Natural killer cell (primary cell): ENCODE data around the gene LILRB3. TPM values are rescaled to one million over a fixed set of nuclear protein-coding genes. Genes with fewer than 3 reads are reported as not detected.

Source experiments
- ATAC-seq, 3 donors: fragments of 150-1000 bp in 2 of 3; fragments of 200-7000 bp in 1 of 3; cut with Tn5 transposase; 1 replicate in 1 of 3; 2 replicates in 2 of 3; pipeline ENCODE4 v1.10.0; 2021; ENCODE audit warnings: mild to moderate bottlenecking in 2 of 3, moderate library complexity in 2 of 3
- DNase-seq, 2 donors: peaks; one replicate each; pipeline versions ENCODE4 v3.0.0 to v3.0.0-alpha.2; 2013 to 2021; ENCODE audit warnings: mixed read lengths in 1 of 2
- H3K27ac ChIP-seq: one replicate; pipeline ENCODE4 v1.5.1; 2013; ENCODE audit warnings: mild to moderate bottlenecking, low read length
- H3K27me3 ChIP-seq: one replicate; pipeline ENCODE4 v1.6.1; 2013; ENCODE audit warnings: low read length; ENCODE audit not compliant: control insufficient read depth, insufficient read depth
- H3K36me3 ChIP-seq: one replicate; pipeline ENCODE4 v1.6.1; 2013; ENCODE audit warnings: low read length; ENCODE audit not compliant: control insufficient read depth, insufficient read depth
- H3K4me1 ChIP-seq: one replicate; pipeline ENCODE4 v1.6.1; 2013; ENCODE audit warnings: low read length; ENCODE audit not compliant: control insufficient read depth, insufficient read depth
- H3K4me3 ChIP-seq: one replicate; pipeline ENCODE4 v1.5.1; 2013; ENCODE audit warnings: low read length
- H3K9me3 ChIP-seq: one replicate; pipeline ENCODE4 v1.6.1; 2013; ENCODE audit warnings: low read length; ENCODE audit not compliant: control insufficient read depth, insufficient read depth
- H3K27ac Mint-ChIP-seq, 2 donors: one replicate each; pipeline ENCODE4 v1.8.0; 2022; ENCODE audit warnings: mild to moderate bottlenecking in 2 of 2, mixed read lengths in 2 of 2, moderate library complexity in 1 of 2
- H3K27me3 Mint-ChIP-seq, 2 donors: one replicate each; pipeline ENCODE4 v1.8.0; 2022; ENCODE audit warnings: low read depth in 2 of 2, mixed read lengths in 2 of 2
- H3K36me3 Mint-ChIP-seq: one replicate; pipeline ENCODE4 v1.8.0; 2022; ENCODE audit warnings: mixed read lengths
- H3K4me1 Mint-ChIP-seq, 2 donors: one replicate each; pipeline ENCODE4 v1.8.0; 2022; ENCODE audit warnings: mixed read lengths in 2 of 2
- H3K4me3 Mint-ChIP-seq: one replicate; pipeline ENCODE4 v1.8.0; 2022; ENCODE audit warnings: mild to moderate bottlenecking, moderate library complexity, mixed read lengths
- H3K9me3 Mint-ChIP-seq, 2 donors: one replicate each; pipeline ENCODE4 v1.8.0; 2022; ENCODE audit warnings: mixed read lengths in 2 of 2
- WGBS: methylation state at CpG from one replicate; pipeline ENCODE4 v1.1.7; 2013; ENCODE audit warnings: missing lambda C conversion rate; ENCODE audit not compliant: insufficient coverage; 5-methylcytosine and 5-hydroxymethylcytosine counted together
- intact Hi-C: fragments of 100-400 bp; cut with micrococcal nuclease; formaldehyde crosslinking; loops from one replicate; pipeline ENCODE4 v1.14.2; 2022
- total RNA-seq, 4 donors: library from RNA; stranded (reverse); fragments of 120-200 nt in 1 of 4; gene quantifications; one replicate each; pipeline versions ENCODE4 v1.2.3 to v1.2.4, GENCODE V29; 2013 to 2022
- TF ChIP-seq, protein P1 (sequence below): fragments of 200-600 bp; IDR thresholded peaks from one replicate; pipeline ENCODE4 v1.8.0; 2022; ENCODE audit warnings: antibody characterized with exemption

The LILRB3 gene
- total RNA-seq, 3 donors from 2014 or later (not counting 1 experiment from before 2014, with no cell fraction given), result 6.8 to 12.6 (median 12.6) TPM

DNA sequence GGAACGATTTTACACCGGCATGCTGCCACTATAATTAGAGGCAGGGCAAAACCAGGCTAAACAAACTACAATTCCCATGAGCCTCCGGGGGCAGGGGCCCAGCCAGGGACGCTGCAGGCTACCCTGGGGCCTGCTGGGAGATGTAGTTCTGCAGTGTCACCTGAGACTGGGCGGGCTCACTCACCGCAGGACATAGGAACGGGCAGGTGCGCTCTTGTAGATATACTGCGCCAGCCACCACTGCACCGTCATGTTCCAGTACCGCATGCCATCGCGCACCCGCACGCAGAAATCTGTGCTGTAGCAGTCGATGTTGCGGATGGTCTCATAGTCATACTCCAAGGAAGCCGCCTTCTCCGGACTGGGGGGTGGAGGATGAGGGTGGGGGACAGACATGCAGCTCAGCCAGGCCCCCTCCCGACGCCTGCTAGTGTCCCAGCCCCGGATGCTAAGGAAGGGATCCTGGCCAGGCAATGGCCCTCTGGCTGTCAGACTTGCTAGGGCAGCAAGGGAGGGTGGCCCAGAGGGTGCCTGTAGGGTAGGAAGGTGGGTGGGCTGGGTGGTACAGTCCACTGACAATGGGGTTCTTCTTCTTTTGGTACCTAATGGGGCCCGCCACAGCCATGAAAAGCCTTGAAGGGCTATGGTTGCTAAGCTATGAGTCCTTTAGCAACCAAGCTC lies 44.1 kb downstream of the LILRB3 start:
- 92% methylated on average over 23 of the region's 23 CpGs for WGBS
- TF ChIP-seq, protein P1, sequence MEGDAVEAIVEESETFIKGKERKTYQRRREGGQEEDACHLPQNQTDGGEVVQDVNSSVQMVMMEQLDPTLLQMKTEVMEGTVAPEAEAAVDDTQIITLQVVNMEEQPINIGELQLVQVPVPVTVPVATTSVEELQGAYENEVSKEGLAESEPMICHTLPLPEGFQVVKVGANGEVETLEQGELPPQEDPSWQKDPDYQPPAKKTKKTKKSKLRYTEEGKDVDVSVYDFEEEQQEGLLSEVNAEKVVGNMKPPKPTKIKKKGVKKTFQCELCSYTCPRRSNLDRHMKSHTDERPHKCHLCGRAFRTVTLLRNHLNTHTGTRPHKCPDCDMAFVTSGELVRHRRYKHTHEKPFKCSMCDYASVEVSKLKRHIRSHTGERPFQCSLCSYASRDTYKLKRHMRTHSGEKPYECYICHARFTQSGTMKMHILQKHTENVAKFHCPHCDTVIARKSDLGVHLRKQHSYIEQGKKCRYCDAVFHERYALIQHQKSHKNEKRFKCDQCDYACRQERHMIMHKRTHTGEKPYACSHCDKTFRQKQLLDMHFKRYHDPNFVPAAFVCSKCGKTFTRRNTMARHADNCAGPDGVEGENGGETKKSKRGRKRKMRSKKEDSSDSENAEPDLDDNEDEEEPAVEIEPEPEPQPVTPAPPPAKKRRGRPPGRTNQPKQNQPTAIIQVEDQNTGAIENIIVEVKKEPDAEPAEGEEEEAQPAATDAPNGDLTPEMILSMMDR, result no peak

DNA sequence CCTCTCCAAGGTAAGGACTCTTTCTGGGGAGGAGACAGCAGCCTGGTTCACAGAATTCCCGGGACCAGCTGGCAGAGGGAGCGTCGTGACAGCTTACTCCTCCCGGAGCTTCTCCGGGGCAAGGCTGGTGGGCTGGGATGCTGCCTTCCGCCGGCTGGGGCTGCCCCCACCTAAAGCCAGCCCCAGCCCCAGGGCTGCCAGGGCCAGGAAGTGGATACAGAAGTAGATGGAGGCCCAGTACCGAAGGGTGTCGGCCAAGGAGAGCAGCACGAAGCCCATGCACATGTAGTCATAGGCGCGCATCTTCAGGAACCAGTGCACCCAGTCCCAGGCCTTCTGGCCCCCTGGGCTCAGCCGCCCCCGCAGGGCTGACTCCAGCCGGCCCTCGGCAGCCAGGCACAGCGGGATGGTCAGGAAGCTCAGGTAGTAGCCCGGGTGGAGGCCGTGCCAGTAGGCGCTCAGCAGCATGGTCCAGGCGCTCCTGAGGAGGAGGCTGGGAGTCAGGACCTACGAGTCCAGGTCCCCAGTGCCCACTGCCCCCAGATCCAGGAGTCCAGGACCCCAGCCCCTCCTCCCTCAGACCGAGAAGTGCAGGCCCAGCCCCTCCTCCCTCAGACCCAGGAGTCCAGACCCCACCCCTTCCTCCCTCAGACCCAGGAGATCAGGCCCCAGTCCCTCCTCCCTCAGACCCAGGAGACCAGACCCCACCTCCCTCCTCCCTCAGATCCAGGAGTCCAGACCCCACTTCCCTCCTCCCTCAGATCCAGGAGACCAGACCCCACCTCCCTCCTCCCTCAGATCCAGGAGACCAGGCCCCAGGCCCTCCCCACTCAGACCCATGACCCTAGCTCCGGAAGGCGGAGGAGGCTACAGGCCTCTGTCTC lies 48.6 kb downstream of the LILRB3 start:
- no peaks in the 10 kb centered on the region for H3K36me3 Mint-ChIP-seq
- Histone ChIP-seq H3K27ac (no peak overlapping the region), H3K36me3 (no peaks in the 10 kb centered on the region), H3K4me1 (peaks cover 11% of the 10 kb centered on the region), H3K4me3 (no peak overlapping the region), H3K27me3 (no peaks in the 10 kb centered on the region), H3K9me3 (no peaks in the 10 kb centered on the region)
- DNase-seq, result no peak
- ATAC-seq, result no peak
- H3K4me1 Mint-ChIP-seq, result peaks cover 0 to 4% of the 10 kb centered on the region in 2 donors
- H3K27me3 Mint-ChIP-seq, result peaks cover 0 to 4% of the 10 kb centered on the region in 2 donors
- intact Hi-C loops, result no loop called here
- H3K9me3 Mint-ChIP-seq, result no peaks in the 10 kb centered on the region
- no peak overlapping the region for H3K4me3 Mint-ChIP-seq
- no peak overlapping the region for H3K27ac Mint-ChIP-seq
- TF ChIP-seq, protein P1, result no peak
- WGBS, result 90% methylated on average over 25 of the region's 25 CpGs

More for the DNA sequence above, 44.1 kb downstream of the LILRB3 start:
- H3K27ac ChIP-seq, result no peak overlapping the region
- H3K9me3 ChIP-seq, result no peaks in the 10 kb centered on the region
- no peak overlapping the region for H3K4me3 ChIP-seq
- Mint-ChIP-seq H3K36me3 (no peaks in the 10 kb centered on the region), H3K27me3 (no peaks in the 10 kb centered on the region), H3K27ac (no peak overlapping the region), H3K9me3 (no peaks in the 10 kb centered on the region), H3K4me3 (no peak overlapping the region), H3K4me1 (no peaks in the 10 kb centered on the region)
- peak; percentile 84 to 99 (median 99) for ATAC-seq
- H3K4me1 ChIP-seq, result peaks cover under 1% of the 10 kb centered on the region
- no peaks in the 10 kb centered on the region for H3K36me3 ChIP-seq
- no peaks in the 10 kb centered on the region for H3K27me3 ChIP-seq
- intact Hi-C loops, result no loop called here
- peak in 1 of 2 donors; percentile 66 for DNase-seq

DNA sequence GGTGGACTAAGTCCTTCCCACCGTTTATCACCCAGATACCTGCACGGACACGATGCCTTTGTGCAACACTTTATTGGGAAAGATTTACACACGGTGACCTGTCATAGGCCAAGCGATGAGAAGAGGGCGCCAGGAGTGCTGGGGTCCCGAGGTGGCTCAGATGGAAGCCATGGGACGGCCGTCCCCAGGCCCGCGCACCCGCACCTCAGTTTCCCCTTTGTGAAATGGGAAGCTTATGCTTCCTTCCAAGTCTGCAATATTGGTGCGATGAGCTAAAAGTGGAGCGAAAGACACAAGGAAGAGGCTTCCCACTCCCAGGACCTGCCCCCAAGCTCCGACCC lies 49.5 kb downstream of the LILRB3 start:
- intact Hi-C loops, result no loop called here
- H3K4me1 Mint-ChIP-seq, result peaks cover 0 to 7% of the 10 kb centered on the region in 2 donors
- TF ChIP-seq, protein P1, result no peak
- Histone ChIP-seq H3K4me1 (peaks cover 13% of the 10 kb centered on the region), H3K4me3 (no peak overlapping the region), H3K36me3 (no peaks in the 10 kb centered on the region), H3K27ac (no peak overlapping the region), H3K9me3 (no peaks in the 10 kb centered on the region), H3K27me3 (no peaks in the 10 kb centered on the region)
- H3K36me3 Mint-ChIP-seq, result no peaks in the 10 kb centered on the region
- H3K27ac Mint-ChIP-seq, result no peak overlapping the region
- H3K27me3 Mint-ChIP-seq, result peaks cover 0 to 4% of the 10 kb centered on the region in 2 donors
- ATAC-seq (no peak), DNase-seq (no peak)
- no peak overlapping the region for H3K4me3 Mint-ChIP-seq
- H3K9me3 Mint-ChIP-seq, result no peaks in the 10 kb centered on the region
- WGBS, result 49% methylated on average over 15 of the region's 15 CpGs
